GM10248 (cell line): ENCODE results near the gene PTPRQ.

Source experiments
- CTCF ChIA-PET: fragments of 300-600 bp; sonication (Branson Sonifier 250); formaldehyde crosslinking; extraction: SDS; loops from one replicate; lab custom pipeline; 2021; ENCODE audit warnings: antibody characterized with exemption; lab: Yijun Ruan, JAX
- POLR2A ChIA-PET: fragments of 350-650 bp; sonication (Branson Sonifier 250); formaldehyde crosslinking; extraction: SDS; loops from one replicate; lab custom pipeline; 2020; ENCODE audit warnings: antibody characterized with exemption; lab: Yijun Ruan, JAX
- DNase-seq: peaks from one replicate; pipeline ENCODE4 v3.0.0; 2012; ENCODE audit errors: extremely low spot score
- CTCF ChIP-seq: IDR thresholded peaks from 2 replicates; pipeline ENCODE4 v1.5.1; 2012; ENCODE audit warnings: mild to moderate bottlenecking, low read depth; ENCODE audit errors: extremely low read depth, missing control alignments, control extremely low read depth

PTPRQ gene

GRCh38 chr12:80498059-80498728 lies 54.2 kb downstream of the PTPRQ start:
- ChIA-PET POLR2A (no interaction called here), CTCF (no interaction called here)
- DNase-seq: no peak
- TF ChIP-seq CTCF: no peak

GRCh38 chr12:80504389-80505163 lies 60.5 kb downstream of the PTPRQ start:
- ChIA-PET CTCF (no interaction called here), POLR2A (no interaction called here)
- no peak for DNase-seq
- no peak for TF ChIP-seq CTCF

- DNase-seq: no peak
- ChIA-PET POLR2A (no interaction called here), CTCF (no interaction called here)
- no peak for TF ChIP-seq CTCF
These were observed 65.9 kb downstream of the PTPRQ start for GRCh38 chr12:80509781-80510556.

- ChIA-PET CTCF (no interaction called here), POLR2A (no interaction called here)
- no peak for DNase-seq
- TF ChIP-seq CTCF: no peak
These were observed 68.7 kb downstream of the PTPRQ start for GRCh38 chr12:80512781-80513180.

GRCh38 chr12:80513211-80513610 lies 69.2 kb downstream of the PTPRQ start:
- TF ChIP-seq CTCF: no peak
- no peak for DNase-seq
- CTCF ChIA-PET: no interaction called here
- POLR2A ChIA-PET: no interaction called here

- CTCF ChIA-PET: interaction anchor here (0.9 to 1.0 kb wide), 2 partner anchors 57 to 223 kb away, joined by 3 read pairs; no protein-coding TSS in a partner anchor
- no peak for TF ChIP-seq CTCF
- POLR2A ChIA-PET: no interaction called here
- DNase-seq: no peak
These were observed 73.6 kb downstream of the PTPRQ start for GRCh38 chr12:80517655-80518054.
